Neuronal stem cell (in vitro differentiated cells): ENCODE measurements around the gene CCL1.

Experiments used
- DNase-seq: peaks from one replicate; pipeline ENCODE4 v3.0.0-alpha.2; 2013; ENCODE audit warnings: low spot score
- H2AFZ ChIP-seq: one replicate; pipeline ENCODE4 v1.6.1; 2013; ENCODE audit warnings: mild to moderate bottlenecking, low read length, inconsistent platforms
- H2AK5ac ChIP-seq: 2 replicates; pipeline ENCODE4 v1.6.1; 2013; ENCODE audit warnings: low read depth, mild to moderate bottlenecking, inconsistent platforms, low read length, moderate library complexity, mixed read lengths
- H2BK120ac ChIP-seq: 2 replicates; pipeline ENCODE4 v1.6.1; 2013; ENCODE audit warnings: low read depth, mild to moderate bottlenecking, inconsistent platforms, low read length, moderate library complexity, mixed read lengths
- H2BK12ac ChIP-seq: one replicate; pipeline ENCODE4 v1.6.1; 2013; ENCODE audit warnings: low read length, inconsistent platforms
- H2BK15ac ChIP-seq: 2 replicates; pipeline ENCODE4 v1.6.1; 2013; ENCODE audit warnings: mild to moderate bottlenecking, low read length, inconsistent platforms, mixed read lengths
- H2BK5ac ChIP-seq: one replicate; pipeline ENCODE4 v1.6.1; 2013; ENCODE audit warnings: inconsistent platforms, mild to moderate bottlenecking, low read length, moderate library complexity
- H3K14ac ChIP-seq: one replicate; pipeline ENCODE4 v1.6.1; 2013; ENCODE audit warnings: low read length, inconsistent platforms
- H3K18ac ChIP-seq: 2 replicates; pipeline ENCODE4 v1.6.1; 2013; ENCODE audit warnings: low read length, inconsistent platforms
- H3K23ac ChIP-seq: 2 replicates; pipeline ENCODE4 v1.6.1; 2013; ENCODE audit warnings: low read depth, mild to moderate bottlenecking, mixed read lengths, low read length, inconsistent platforms; ENCODE audit not compliant: poor library complexity
- H3K27ac ChIP-seq: replicated peaks from 3 replicates; pipeline ENCODE4 v1.5.1; 2013; ENCODE audit warnings: low read length, inconsistent platforms
- H3K27me3 ChIP-seq, 3 experiments: 2 replicates each; pipeline ENCODE4 v1.6.1; 2013; ENCODE audit warnings: low read length in 3 of 3, mild to moderate bottlenecking in 2 of 3, inconsistent platforms in 1 of 3, low read depth in 1 of 3, mixed read lengths in 1 of 3, moderate library complexity in 1 of 3; ENCODE audit not compliant: control insufficient read depth in 3 of 3, insufficient read depth in 3 of 3
- H3K36me3 ChIP-seq, 2 donors: replicated peaks in 1 of 2; 2 replicates each; pipeline ENCODE4 v1.6.1; 2013; ENCODE audit warnings: low read length in 2 of 2; ENCODE audit not compliant: control insufficient read depth in 2 of 2, insufficient read depth in 2 of 2
- H3K4ac ChIP-seq: 2 replicates; pipeline ENCODE4 v1.6.1; 2013; ENCODE audit warnings: inconsistent platforms, mild to moderate bottlenecking, low read length, moderate library complexity
- H3K4me1 ChIP-seq, 2 donors: 1 replicate in 1 of 2; 2 replicates in 1 of 2; pipeline ENCODE4 v1.6.1; 2013; ENCODE audit warnings: low read length in 2 of 2, low read depth in 1 of 2; ENCODE audit not compliant: control insufficient read depth in 2 of 2, insufficient read depth in 1 of 2
- H3K4me2 ChIP-seq: one replicate; pipeline ENCODE4 v1.6.1; 2013; ENCODE audit warnings: mild to moderate bottlenecking, low read length, inconsistent platforms; ENCODE audit not compliant: insufficient read depth, poor library complexity, severe bottlenecking
- H3K4me3 ChIP-seq, 2 donors: 2 replicates each; pipeline ENCODE4 v1.5.1; 2013; ENCODE audit warnings: low read length in 2 of 2, mild to moderate bottlenecking in 2 of 2, inconsistent platforms in 1 of 2, moderate library complexity in 1 of 2
- H3K79me1 ChIP-seq: one replicate; pipeline ENCODE4 v1.6.1; 2013; ENCODE audit warnings: low read depth, mild to moderate bottlenecking, inconsistent platforms, low read length, moderate library complexity
- H3K9ac ChIP-seq: one replicate; pipeline ENCODE4 v1.6.1; 2013; ENCODE audit warnings: mild to moderate bottlenecking, low read depth, low read length, inconsistent platforms; ENCODE audit not compliant: poor library complexity
- H3K9me3 ChIP-seq, 2 donors: replicated peaks in 1 of 2; 2 replicates each; pipeline versions ENCODE3 to v1.6.1; 2013; ENCODE audit warnings: low read length in 2 of 2, mild to moderate bottlenecking in 2 of 2, inconsistent platforms in 1 of 2, low read depth in 1 of 2, mixed read lengths in 1 of 2, moderate library complexity in 1 of 2; ENCODE audit not compliant: control insufficient read depth in 2 of 2, insufficient read depth in 1 of 2
- H4K8ac ChIP-seq: one replicate; pipeline ENCODE4 v1.6.1; 2013; ENCODE audit warnings: low read depth, mild to moderate bottlenecking, inconsistent platforms, low read length, moderate library complexity
- H4K91ac ChIP-seq: one replicate; pipeline ENCODE4 v1.6.1; 2013; ENCODE audit warnings: low read length, low read depth, mild to moderate bottlenecking, inconsistent platforms; ENCODE audit not compliant: poor library complexity
- WGBS, 2 donors: extraction: QIAGEN DNeasy Blood & Tissue Kit; methylation state at CpG; one replicate each; pipeline ENCODE4 v1.1.7; 2013; ENCODE audit warnings: missing lambda C conversion rate in 2 of 2, mixed read lengths in 1 of 2; ENCODE audit not compliant: insufficient read length in 2 of 2, insufficient replicate concordance in 1 of 2; ENCODE audit errors: extremely low coverage in 2 of 2; 5-methylcytosine and 5-hydroxymethylcytosine counted together

CCL1 gene

GRCh38 chr17:34314279-34314678 is 48.8 kb downstream of the CCL1 start:
- Histone ChIP-seq H2BK15ac (no peak overlapping the region), H3K27ac (no peak overlapping the region), H3K23ac (no peak overlapping the region), H3K4me3 (no peak overlapping the region), H2BK120ac (no peak overlapping the region), H3K79me1 (no peaks in the 10 kb centered on the region), H2BK5ac (no peak overlapping the region), H3K36me3 (no peaks in the 10 kb centered on the region), H4K91ac (no peak overlapping the region), H3K4me1 (peaks cover 0 to under 1% of the 10 kb centered on the region in 2 donors), H3K9me3 (no peaks in the 10 kb centered on the region), H2AK5ac (no peak overlapping the region), H3K4me2 (no peak overlapping the region), H4K8ac (no peak overlapping the region), H2BK12ac (no peak overlapping the region), H2AFZ (no peak overlapping the region), H3K9ac (no peak overlapping the region), H3K14ac (no peak overlapping the region), H3K27me3 (no peaks in the 10 kb centered on the region), H3K4ac (no peak overlapping the region), H3K18ac (no peak overlapping the region)
- DNase-seq, result no peak
- no CpG with 5 or more reads among the region's 4 CpGs for WGBS, 2 donors

GRCh38 chr17:34313164-34313563 is 49.9 kb downstream of the CCL1 start:
- H3K23ac ChIP-seq, result no peak overlapping the region
- no peak overlapping the region for H3K27ac ChIP-seq
- H2BK12ac ChIP-seq, result no peak overlapping the region
- H3K36me3 ChIP-seq, result no peaks in the 10 kb centered on the region
- no peaks in the 10 kb centered on the region for H3K9me3 ChIP-seq
- H3K4me1 ChIP-seq, result no peaks in the 10 kb centered on the region
- no peaks in the 10 kb centered on the region for H3K27me3 ChIP-seq
- no peak overlapping the region for H2BK15ac ChIP-seq
- no peaks in the 10 kb centered on the region for H3K79me1 ChIP-seq
- no peak overlapping the region for H3K4me2 ChIP-seq
- no peak overlapping the region for H3K18ac ChIP-seq
- no peak overlapping the region for H3K4me3 ChIP-seq
- no peak overlapping the region for H4K8ac ChIP-seq
- H2BK5ac ChIP-seq, result no peak overlapping the region
- DNase-seq, result no peak
- H2AFZ ChIP-seq, result no peak overlapping the region
- no peak overlapping the region for H2AK5ac ChIP-seq
- H3K9ac ChIP-seq, result no peak overlapping the region
- no peak overlapping the region for H3K14ac ChIP-seq
- H4K91ac ChIP-seq, result no peak overlapping the region
- no CpG with 5 or more reads among the region's 4 CpGs for WGBS, 2 donors
- no peak overlapping the region for H3K4ac ChIP-seq
- no peak overlapping the region for H2BK120ac ChIP-seq

GRCh38 chr17:34312080-34312479 is 51.0 kb downstream of the CCL1 start:
- no peak overlapping the region for H2BK12ac ChIP-seq
- no peak overlapping the region for H3K4me2 ChIP-seq
- H3K4me3 ChIP-seq, result no peak overlapping the region
- no peak overlapping the region for H2BK5ac ChIP-seq
- no peak overlapping the region for H3K4ac ChIP-seq
- no peak for DNase-seq
- no peak overlapping the region for H3K27ac ChIP-seq
- H4K8ac ChIP-seq, result no peak overlapping the region
- no peaks in the 10 kb centered on the region for H3K9me3 ChIP-seq
- H2AK5ac ChIP-seq, result no peak overlapping the region
- H3K9ac ChIP-seq, result no peak overlapping the region
- H3K14ac ChIP-seq, result no peak overlapping the region
- H3K27me3 ChIP-seq, result no peaks in the 10 kb centered on the region
- H3K79me1 ChIP-seq, result no peaks in the 10 kb centered on the region
- no peak overlapping the region for H2AFZ ChIP-seq
- no peaks in the 10 kb centered on the region for H3K36me3 ChIP-seq
- H3K4me1 ChIP-seq, result no peaks in the 10 kb centered on the region
- H3K18ac ChIP-seq, result no peak overlapping the region
- no peak overlapping the region for H3K23ac ChIP-seq
- no peak overlapping the region for H2BK15ac ChIP-seq
- no CpG with 5 or more reads among the region's 5 CpGs for WGBS, 2 donors
- H2BK120ac ChIP-seq, result no peak overlapping the region
- H4K91ac ChIP-seq, result no peak overlapping the region

DNA sequence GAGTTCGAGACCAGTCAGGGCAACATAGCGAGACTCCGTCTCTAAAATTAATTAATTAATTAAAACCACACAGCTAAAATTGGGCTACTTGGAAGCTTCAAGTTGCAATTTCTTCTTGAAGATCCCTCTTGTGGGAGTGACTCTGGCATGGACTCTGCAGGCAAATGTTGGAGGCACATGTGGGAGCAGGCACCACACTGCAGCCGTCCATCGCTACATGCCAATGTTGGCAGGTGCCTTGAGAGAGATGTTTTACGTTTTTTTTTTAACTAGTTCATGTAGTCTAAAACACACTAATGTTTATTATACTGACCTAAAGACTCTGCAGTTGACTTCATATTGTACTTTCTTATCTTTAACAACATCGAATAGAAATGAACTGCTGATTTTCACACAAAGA is 51.7 kb downstream of the CCL1 start:
- Histone ChIP-seq H3K9me3 (no peaks in the 10 kb centered on the region), H3K4me1 (no peaks in the 10 kb centered on the region), H3K4me3 (no peak overlapping the region), H3K14ac (no peak overlapping the region), H3K36me3 (no peaks in the 10 kb centered on the region), H4K91ac (no peak overlapping the region), H3K27ac (no peak overlapping the region), H4K8ac (no peak overlapping the region), H2BK15ac (no peak overlapping the region), H2BK5ac (no peak overlapping the region), H2AK5ac (no peak overlapping the region), H2AFZ (no peak overlapping the region), H3K23ac (no peak overlapping the region), H3K9ac (no peak overlapping the region), H3K4me2 (no peak overlapping the region), H2BK12ac (no peak overlapping the region), H3K27me3 (no peaks in the 10 kb centered on the region), H3K79me1 (no peaks in the 10 kb centered on the region), H3K4ac (no peak overlapping the region), H2BK120ac (no peak overlapping the region), H3K18ac (no peak overlapping the region)
- no peak for DNase-seq
- no CpG with 5 or more reads among the region's 7 CpGs for WGBS, 2 donors
